ENCODE results near the gene FAM149A.

The FAM149A gene

GRCh38 chr4:186079694-186080093 lies 24.8 kb upstream of the FAM149A start:
- DNase-seq = no peak
- no peak for TF ChIP-seq CTCF (IDR thresholded peaks at IDR 0.05)
- H3K27me3 Mint-ChIP-seq (ENCODE audit: low read depth, poor library complexity) = peaks cover 7% of the 10 kb centered on the region
- peak overlapping the region; percentile 2 for H3K4me3 Mint-ChIP-seq
- no peaks in the 10 kb centered on the region for H3K36me3 Mint-ChIP-seq (ENCODE audit: low read depth)
- peaks cover 3% of the 10 kb centered on the region for H3K9me3 Mint-ChIP-seq
- H3K4me1 Mint-ChIP-seq = peaks cover 28% of the 10 kb centered on the region
- no peak overlapping the region for H3K27ac Mint-ChIP-seq

GRCh38 chr4:186081202-186081807 lies 23.2 kb upstream of the FAM149A start:
- Mint-ChIP-seq H3K36me3 (ENCODE audit: low read depth) (no peaks in the 10 kb centered on the region), H3K4me3 (peak overlapping the region; percentile 26), H3K9me3 (peaks cover 3% of the 10 kb centered on the region), H3K27me3 (ENCODE audit: low read depth, poor library complexity) (peaks cover 5% of the 10 kb centered on the region), H3K4me1 (peaks cover 28% of the 10 kb centered on the region), H3K27ac (peak overlapping the region; percentile 81)
- no peak for DNase-seq
- TF ChIP-seq CTCF (IDR thresholded peaks at IDR 0.05) = no peak

- no peaks in the 10 kb centered on the region for H3K36me3 Mint-ChIP-seq (ENCODE audit: low read depth)
- H3K9me3 Mint-ChIP-seq = peaks cover 3% of the 10 kb centered on the region
- H3K4me3 Mint-ChIP-seq = no peak overlapping the region
- H3K27ac Mint-ChIP-seq = no peak overlapping the region
- DNase-seq = no peak
- H3K4me1 Mint-ChIP-seq = peaks cover 28% of the 10 kb centered on the region
- peaks cover 5% of the 10 kb centered on the region for H3K27me3 Mint-ChIP-seq (ENCODE audit: low read depth, poor library complexity)
- no peak for TF ChIP-seq CTCF (IDR thresholded peaks at IDR 0.05)
Measured at GRCh38 chr4:186082221-186082620, 22.3 kb upstream of the FAM149A start.

- Mint-ChIP-seq H3K27me3 (ENCODE audit: low read depth, poor library complexity) (peaks cover 3% of the 10 kb centered on the region), H3K27ac (no peak overlapping the region), H3K9me3 (peaks cover 22% of the 10 kb centered on the region), H3K4me3 (no peak overlapping the region), H3K4me1 (peaks cover 5% of the 10 kb centered on the region), H3K36me3 (ENCODE audit: low read depth) (no peaks in the 10 kb centered on the region)
- TF ChIP-seq CTCF (IDR thresholded peaks at IDR 0.05) = no peak
- DNase-seq = no peak
Measured at GRCh38 chr4:186088523-186088922, 16.0 kb upstream of the FAM149A start.

GRCh38 chr4:186092296-186092695 lies 12.2 kb upstream of the FAM149A start:
- Mint-ChIP-seq H3K4me3 (no peak overlapping the region), H3K36me3 (ENCODE audit: low read depth) (no peaks in the 10 kb centered on the region), H3K27me3 (ENCODE audit: low read depth, poor library complexity) (peaks cover 7% of the 10 kb centered on the region), H3K27ac (no peak overlapping the region), H3K4me1 (peaks cover 24% of the 10 kb centered on the region), H3K9me3 (peaks cover 22% of the 10 kb centered on the region)
- TF ChIP-seq CTCF (IDR thresholded peaks at IDR 0.05) = no peak
- DNase-seq = no peak

GRCh38 chr4:186095406-186095805 lies 9.1 kb upstream of the FAM149A start:
- Mint-ChIP-seq H3K4me3 (no peak overlapping the region), H3K27ac (no peak overlapping the region), H3K36me3 (ENCODE audit: low read depth) (no peaks in the 10 kb centered on the region), H3K9me3 (peaks cover 7% of the 10 kb centered on the region), H3K4me1 (peaks cover 21% of the 10 kb centered on the region), H3K27me3 (ENCODE audit: low read depth, poor library complexity) (peaks cover 7% of the 10 kb centered on the region)
- DNase-seq = no peak
- TF ChIP-seq CTCF (IDR thresholded peaks at IDR 0.05) = no peak
